GM12872 (cell line): ENCODE measurements around the gene ADARB1.

Source experiments
- CTCF ChIP-seq: IDR thresholded peaks from 3 replicates; pipeline ENCODE4 v1.5.1; 2011; ENCODE audit warnings: low read depth, mild to moderate bottlenecking, low read length, moderate library complexity; ENCODE audit not compliant: insufficient read depth

The ADARB1 gene

GRCh38 chr21:45199201-45199600, 124.8 kb downstream of the ADARB1 start:
- no peak for TF ChIP-seq CTCF

GRCh38 chr21:45200031-45200430, 125.7 kb downstream of the ADARB1 start:
- no peak for TF ChIP-seq CTCF

- TF ChIP-seq CTCF, result no peak
Observed at GRCh38 chr21:45200581-45201296, 126.4 kb downstream of the ADARB1 start.

GRCh38 chr21:45202344-45202743, 128.0 kb downstream of the ADARB1 start:
- no peak for TF ChIP-seq CTCF

GRCh38 chr21:45202889-45203288, 128.5 kb downstream of the ADARB1 start:
- TF ChIP-seq CTCF, result no peak

GRCh38 chr21:45203983-45204382, 129.6 kb downstream of the ADARB1 start:
- TF ChIP-seq CTCF, result no peak

GRCh38 chr21:45204395-45204794, 130.0 kb downstream of the ADARB1 start:
- no peak for TF ChIP-seq CTCF
